GM18909 (cell line): ENCODE data around the gene SORCS1.

Experiments used
- ATAC-seq: cut with Tn5 transposase; IDR thresholded peaks from one replicate; pipeline ENCODE4 v1.9.1; 2021; ENCODE audit warnings: mild to moderate bottlenecking; ENCODE audit not compliant: unreplicated experiment, poor library complexity

The SORCS1 gene

GRCh38 chr10:106775127-106775526 is 389.4 kb downstream of the SORCS1 start:
- ATAC-seq: no peak

- ATAC-seq: no peak
Measured at GRCh38 chr10:106772957-106773356, 391.5 kb downstream of the SORCS1 start.

- ATAC-seq: no peak
Measured at GRCh38 chr10:106771154-106771553, 393.4 kb downstream of the SORCS1 start.

- no peak for ATAC-seq
Measured at GRCh38 chr10:106768204-106768603, 396.3 kb downstream of the SORCS1 start.

- ATAC-seq: no peak
Measured at GRCh38 chr10:106765928-106766327, 398.6 kb downstream of the SORCS1 start.

GRCh38 chr10:106765241-106765754 is 399.2 kb downstream of the SORCS1 start:
- no peak for ATAC-seq

- ATAC-seq: no peak
Measured at GRCh38 chr10:106764360-106764759, 400.1 kb downstream of the SORCS1 start.

GRCh38 chr10:106761906-106762305 is 402.6 kb downstream of the SORCS1 start:
- no peak for ATAC-seq

GRCh38 chr10:106757521-106757920 is 407.0 kb downstream of the SORCS1 start:
- no peak for ATAC-seq

- no peak for ATAC-seq
Measured at GRCh38 chr10:106751091-106751490, 413.4 kb downstream of the SORCS1 start.

GRCh38 chr10:106746868-106747267 is 417.6 kb downstream of the SORCS1 start:
- no peak for ATAC-seq

- ATAC-seq: no peak
Measured at GRCh38 chr10:106741006-106741530, 423.4 kb downstream of the SORCS1 start.

- ATAC-seq: no peak
Measured at GRCh38 chr10:106740071-106740470, 424.4 kb downstream of the SORCS1 start.

GRCh38 chr10:106734220-106734619 is 430.3 kb downstream of the SORCS1 start:
- ATAC-seq: no peak

GRCh38 chr10:106728232-106728631 is 436.3 kb downstream of the SORCS1 start:
- ATAC-seq: no peak

GRCh38 chr10:106727170-106727569 is 437.3 kb downstream of the SORCS1 start:
- ATAC-seq: no peak

GRCh38 chr10:106722524-106722923 is 442.0 kb downstream of the SORCS1 start:
- ATAC-seq: no peak

GRCh38 chr10:106720683-106721082 is 443.8 kb downstream of the SORCS1 start:
- ATAC-seq: no peak

- ATAC-seq: no peak
Measured at GRCh38 chr10:106716381-106716780, 448.1 kb downstream of the SORCS1 start.

GRCh38 chr10:106714734-106715555 is 449.6 kb downstream of the SORCS1 start:
- no peak for ATAC-seq

GRCh38 chr10:106713846-106714245 is 450.7 kb downstream of the SORCS1 start:
- no peak for ATAC-seq

GRCh38 chr10:106712988-106713387 is 451.5 kb downstream of the SORCS1 start:
- ATAC-seq: no peak
